ENCODE results near the gene GYPC.
"Not testable (repeated sequence)": the region's sequence is repeated elsewhere in the genome, so short reads cannot be mapped to it uniquely, and the experiment has no call there.

GYPC gene

GRCh38 chr2:126704434-126705160, 48.6 kb downstream of the GYPC start:
- Histone ChIP-seq H3K36me3 (ENCODE audit: control insufficient read depth in 1 of 2, insufficient read depth in 2 of 2, low read length in 2 of 2) (no peaks in the 10 kb centered on the region), H3K9me3 (ENCODE audit: control insufficient read depth in 1 of 2, low read length in 2 of 2) (no peaks in the 10 kb centered on the region), H3K4me3 (ENCODE audit: low read depth in 1 of 2, low read length in 2 of 2) (no peak overlapping the region), H3K27me3 (ENCODE audit: low read depth, low read length) (no peaks in the 10 kb centered on the region), H3K27ac (ENCODE audit: low read length) (no peak overlapping the region), H3K4me1 (ENCODE audit: control insufficient read depth in 1 of 2, insufficient read depth in 2 of 2, low read length in 2 of 2) (peaks cover 3 to 23% of the 10 kb centered on the region in 2 donors)

GRCh38 chr2:126707191-126707590, 51.2 kb downstream of the GYPC start:
- Histone ChIP-seq H3K4me1 (ENCODE audit: control insufficient read depth in 1 of 2, insufficient read depth in 2 of 2, low read length in 2 of 2) (peaks cover 0 to 12% of the 10 kb centered on the region in 2 donors), H3K9me3 (ENCODE audit: control insufficient read depth in 1 of 2, low read length in 2 of 2) (no peaks in the 10 kb centered on the region), H3K4me3 (ENCODE audit: low read depth in 1 of 2, low read length in 2 of 2) (no peak overlapping the region), H3K27ac (ENCODE audit: low read length) (no peak overlapping the region), H3K36me3 (ENCODE audit: control insufficient read depth in 1 of 2, insufficient read depth in 2 of 2, low read length in 2 of 2) (no peaks in the 10 kb centered on the region), H3K27me3 (ENCODE audit: low read depth, low read length) (no peaks in the 10 kb centered on the region)

- no peaks in the 10 kb centered on the region for H3K27me3 ChIP-seq (ENCODE audit: low read depth, low read length)
- H3K36me3 ChIP-seq (ENCODE audit: control insufficient read depth in 1 of 2, insufficient read depth in 2 of 2, low read length in 2 of 2), result no peaks in the 10 kb centered on the region
- H3K27ac ChIP-seq (ENCODE audit: low read length), result no peak overlapping the region
- H3K4me3 ChIP-seq (ENCODE audit: low read depth in 1 of 2, low read length in 2 of 2), result no peak overlapping the region
- no peaks in the 10 kb centered on the region for H3K9me3 ChIP-seq (ENCODE audit: control insufficient read depth in 1 of 2, low read length in 2 of 2)
- peaks cover 0 to 12% of the 10 kb centered on the region in 2 donors for H3K4me1 ChIP-seq (ENCODE audit: control insufficient read depth in 1 of 2, insufficient read depth in 2 of 2, low read length in 2 of 2)
These were observed 52.0 kb downstream of the GYPC start for GRCh38 chr2:126707941-126708340.

GRCh38 chr2:126714191-126714965, 58.4 kb downstream of the GYPC start:
- H3K9me3 ChIP-seq (ENCODE audit: control insufficient read depth in 1 of 2, low read length in 2 of 2), result no peaks in the 10 kb centered on the region

GRCh38 chr2:126715111-126715510, 59.2 kb downstream of the GYPC start:
- no peaks in the 10 kb centered on the region for H3K9me3 ChIP-seq (ENCODE audit: control insufficient read depth in 1 of 2, low read length in 2 of 2)
- H3K4me3 ChIP-seq (ENCODE audit: low read depth in 1 of 2, low read length in 2 of 2), result no peak overlapping the region
- H3K4me1 ChIP-seq (ENCODE audit: control insufficient read depth in 1 of 2, insufficient read depth in 2 of 2, low read length in 2 of 2), result no peaks in the 10 kb centered on the region

More at GRCh38 chr2:126714191-126714965, 58.4 kb downstream of the GYPC start:
- Histone ChIP-seq H3K4me3 (ENCODE audit: low read depth in 1 of 2, low read length in 2 of 2) (no peak overlapping the region), H3K4me1 (ENCODE audit: control insufficient read depth in 1 of 2, insufficient read depth in 2 of 2, low read length in 2 of 2) (no peaks in the 10 kb centered on the region), H3K27ac (ENCODE audit: low read length) (no peak overlapping the region), H3K36me3 (ENCODE audit: control insufficient read depth in 1 of 2, insufficient read depth in 2 of 2, low read length in 2 of 2) (no peaks in the 10 kb centered on the region), H3K27me3 (ENCODE audit: low read depth, low read length) (no peaks in the 10 kb centered on the region)

GRCh38 chr2:126715576-126716406, 59.8 kb downstream of the GYPC start:
- Histone ChIP-seq H3K27me3 (ENCODE audit: low read depth, low read length) (no peaks in the 10 kb centered on the region), H3K27ac (ENCODE audit: low read length) (no peak overlapping the region), H3K9me3 (ENCODE audit: control insufficient read depth in 1 of 2, low read length in 2 of 2) (no peaks in the 10 kb centered on the region), H3K4me1 (ENCODE audit: control insufficient read depth in 1 of 2, insufficient read depth in 2 of 2, low read length in 2 of 2) (no peaks in the 10 kb centered on the region), H3K36me3 (ENCODE audit: control insufficient read depth in 1 of 2, insufficient read depth in 2 of 2, low read length in 2 of 2) (no peaks in the 10 kb centered on the region), H3K4me3 (ENCODE audit: low read depth in 1 of 2, low read length in 2 of 2) (no peak overlapping the region)

More at GRCh38 chr2:126715111-126715510, 59.2 kb downstream of the GYPC start:
- H3K27me3 ChIP-seq (ENCODE audit: low read depth, low read length), result no peaks in the 10 kb centered on the region
- no peak overlapping the region for H3K27ac ChIP-seq (ENCODE audit: low read length)
- H3K36me3 ChIP-seq (ENCODE audit: control insufficient read depth in 1 of 2, insufficient read depth in 2 of 2, low read length in 2 of 2), result no peaks in the 10 kb centered on the region

- H3K4me1 ChIP-seq (ENCODE audit: control insufficient read depth in 1 of 2, insufficient read depth in 2 of 2, low read length in 2 of 2); H3K36me3 ChIP-seq (ENCODE audit: control insufficient read depth in 1 of 2, insufficient read depth in 2 of 2, low read length in 2 of 2); H3K27me3 ChIP-seq (ENCODE audit: low read depth, low read length); H3K9me3 ChIP-seq (ENCODE audit: control insufficient read depth in 1 of 2, low read length in 2 of 2); H3K27ac ChIP-seq (ENCODE audit: low read length); H3K4me3 ChIP-seq (ENCODE audit: low read depth in 1 of 2, low read length in 2 of 2): not testable (repeated sequence)
These were observed 61.3 kb downstream of the GYPC start for GRCh38 chr2:126717277-126717676.

GRCh38 chr2:126717928-126718327, 62.0 kb downstream of the GYPC start:
- Histone ChIP-seq H3K9me3 (ENCODE audit: control insufficient read depth in 1 of 2, low read length in 2 of 2) (no peaks in the 10 kb centered on the region), H3K4me1 (ENCODE audit: control insufficient read depth in 1 of 2, insufficient read depth in 2 of 2, low read length in 2 of 2) (no peaks in the 10 kb centered on the region), H3K27me3 (ENCODE audit: low read depth, low read length) (no peaks in the 10 kb centered on the region), H3K27ac (ENCODE audit: low read length) (no peak overlapping the region), H3K36me3 (ENCODE audit: control insufficient read depth in 1 of 2, insufficient read depth in 2 of 2, low read length in 2 of 2) (no peaks in the 10 kb centered on the region), H3K4me3 (ENCODE audit: low read depth in 1 of 2, low read length in 2 of 2) (no peak overlapping the region)

- Histone ChIP-seq H3K36me3 (ENCODE audit: control insufficient read depth in 1 of 2, insufficient read depth in 2 of 2, low read length in 2 of 2) (no peaks in the 10 kb centered on the region), H3K4me1 (ENCODE audit: control insufficient read depth in 1 of 2, insufficient read depth in 2 of 2, low read length in 2 of 2) (no peaks in the 10 kb centered on the region), H3K4me3 (ENCODE audit: low read depth in 1 of 2, low read length in 2 of 2) (no peak overlapping the region), H3K9me3 (ENCODE audit: control insufficient read depth in 1 of 2, low read length in 2 of 2) (no peaks in the 10 kb centered on the region), H3K27me3 (ENCODE audit: low read depth, low read length) (no peaks in the 10 kb centered on the region), H3K27ac (ENCODE audit: low read length) (no peak overlapping the region)
These were observed 63.4 kb downstream of the GYPC start for GRCh38 chr2:126719191-126719832.

- Histone ChIP-seq H3K4me3 (ENCODE audit: low read depth in 1 of 2, low read length in 2 of 2) (no peak overlapping the region), H3K36me3 (ENCODE audit: control insufficient read depth in 1 of 2, insufficient read depth in 2 of 2, low read length in 2 of 2) (no peaks in the 10 kb centered on the region), H3K27ac (ENCODE audit: low read length) (no peak overlapping the region), H3K27me3 (ENCODE audit: low read depth, low read length) (no peaks in the 10 kb centered on the region), H3K4me1 (ENCODE audit: control insufficient read depth in 1 of 2, insufficient read depth in 2 of 2, low read length in 2 of 2) (no peaks in the 10 kb centered on the region), H3K9me3 (ENCODE audit: control insufficient read depth in 1 of 2, low read length in 2 of 2) (peaks cover 4 to 5% of the 10 kb centered on the region in 2 donors)
These were observed 63.9 kb downstream of the GYPC start for GRCh38 chr2:126719833-126720351.

Data from muscle layer of duodenum (tissue), 2 donors.